ENCODE measurements around the gene VSTM4.

The VSTM4 gene

GRCh38 chr10:49115015-49115795 lies at the start of gene VSTM4:
Gene VSTM4, minus strand, starts transcription at chr10:49115522. Its CDS starts 37 bp downstream, at chr10:49115485.
- DNase-seq: no peak

DNA sequence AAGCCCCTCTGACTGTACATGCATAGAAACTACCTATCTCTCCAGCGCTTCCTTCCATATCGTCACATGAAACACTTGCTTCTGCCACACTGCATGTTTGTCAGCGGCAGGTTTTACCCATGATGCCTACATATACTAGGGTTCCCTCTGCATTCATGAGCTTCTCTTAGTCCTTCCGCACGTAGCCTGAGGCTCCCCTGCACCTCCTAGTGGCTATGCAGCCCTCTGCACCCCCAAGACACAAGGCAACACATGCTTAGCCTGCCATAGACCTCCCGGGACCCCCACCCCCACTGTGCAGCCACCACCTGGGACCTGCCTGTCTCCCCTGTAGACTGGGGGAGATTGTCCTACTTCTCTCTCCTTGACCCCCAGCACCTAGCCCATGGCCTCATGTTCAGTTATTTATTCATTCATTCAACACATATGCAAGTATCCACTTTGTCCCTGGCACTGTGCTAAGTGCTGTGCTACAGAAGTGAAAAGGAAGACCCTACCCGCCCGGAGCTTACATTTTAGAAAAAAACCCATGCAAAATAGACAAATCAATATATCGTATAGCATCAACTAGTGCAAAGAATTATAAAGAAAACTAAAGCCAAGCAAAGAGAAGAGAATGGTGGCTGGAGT lies 49.4 kb upstream of the VSTM4 start:
- no peak for DNase-seq

DNA sequence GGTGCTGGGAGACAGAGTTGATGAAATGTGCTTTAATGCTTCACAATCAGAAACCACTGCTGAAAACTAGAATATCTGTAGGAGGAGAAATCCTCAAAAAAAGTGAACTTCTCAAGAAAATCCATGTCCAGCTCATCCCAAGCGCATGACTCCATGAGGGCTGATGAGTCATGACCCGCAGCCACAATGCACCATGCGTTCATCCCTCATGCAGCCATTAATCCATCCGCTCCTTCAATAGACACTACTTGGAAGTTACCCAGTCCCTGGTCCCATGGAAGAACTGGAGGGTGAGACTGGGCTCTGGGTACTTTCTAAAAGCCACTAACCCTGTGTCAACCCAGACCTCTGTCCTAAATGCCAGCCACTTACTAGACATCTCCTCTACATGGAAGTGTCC lies 48.4 kb upstream of the VSTM4 start:
- DNase-seq: no peak

DNA sequence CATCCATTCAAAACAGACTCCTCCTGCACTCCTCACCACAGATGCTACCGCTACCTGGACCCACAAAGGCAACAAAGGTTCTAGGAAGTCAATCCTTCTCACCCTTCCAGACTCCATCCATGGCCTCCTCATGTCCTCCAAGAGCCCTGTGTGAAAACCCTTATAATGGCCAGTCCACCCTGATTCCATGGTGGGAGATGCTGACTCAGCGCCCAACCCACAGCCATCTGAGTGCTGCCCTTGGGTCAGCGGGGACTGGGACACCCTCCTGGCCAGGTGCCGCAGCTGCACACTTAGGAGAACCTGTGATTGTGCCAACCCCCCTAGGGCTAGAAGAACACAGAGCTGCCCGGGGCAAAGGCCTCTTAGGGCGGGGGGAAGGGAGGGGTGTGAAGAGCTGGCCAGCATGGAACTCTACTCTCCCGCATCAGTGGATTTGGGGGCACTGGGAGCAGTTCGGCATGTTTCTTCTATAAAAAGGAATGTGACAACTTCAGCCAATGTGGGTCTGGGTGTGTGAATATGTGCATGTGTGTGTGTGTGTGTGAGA lies 47.5 kb upstream of the VSTM4 start:
- no peak for DNase-seq

- DNase-seq: no peak
Observed at GRCh38 chr10:49162063-49162462, 46.7 kb upstream of the VSTM4 start.

- DNase-seq: no peak
Observed at GRCh38 chr10:49161411-49161997, 46.2 kb upstream of the VSTM4 start.

DNA sequence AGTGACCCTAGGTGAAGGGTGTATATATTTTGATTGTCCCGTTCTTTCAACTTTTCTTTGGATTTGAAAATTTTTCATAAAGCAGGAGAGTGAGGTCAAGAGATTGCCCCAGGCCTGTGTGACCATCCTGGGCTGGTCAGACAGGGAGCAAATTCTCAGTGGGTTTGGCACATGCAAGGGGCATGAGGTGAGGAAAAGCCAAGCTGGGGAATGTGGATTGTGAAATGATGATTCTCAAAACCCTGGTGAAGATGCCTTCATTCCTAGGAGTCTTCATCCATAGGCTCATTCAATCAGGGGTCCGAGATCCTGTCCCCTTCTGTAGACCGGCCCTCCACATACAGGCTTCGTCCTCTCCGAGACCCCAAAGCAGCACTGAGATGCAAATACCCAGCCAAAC lies 45.5 kb upstream of the VSTM4 start:
- no peak for DNase-seq

DNA sequence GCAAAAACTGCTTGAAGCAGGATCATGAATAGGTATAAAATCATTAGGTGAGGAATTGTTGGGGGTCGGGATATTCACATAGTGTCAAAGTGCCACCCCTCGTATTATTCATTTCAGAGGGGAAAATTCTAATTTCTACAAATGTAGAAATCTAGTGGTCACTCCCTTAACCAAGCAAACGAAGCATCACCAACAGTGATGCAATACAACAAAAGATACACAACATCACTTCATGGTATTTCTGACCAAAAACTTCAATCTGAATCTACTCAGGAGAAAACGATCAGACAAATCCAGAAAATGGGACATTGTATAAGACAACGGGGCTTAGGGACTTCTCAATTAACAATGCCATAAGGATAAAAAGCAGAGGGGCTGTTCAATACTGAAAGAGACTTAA lies 44.8 kb upstream of the VSTM4 start:
- DNase-seq: no peak

GRCh38 chr10:49158915-49159314 lies 43.6 kb upstream of the VSTM4 start:
- no peak for DNase-seq

DNA sequence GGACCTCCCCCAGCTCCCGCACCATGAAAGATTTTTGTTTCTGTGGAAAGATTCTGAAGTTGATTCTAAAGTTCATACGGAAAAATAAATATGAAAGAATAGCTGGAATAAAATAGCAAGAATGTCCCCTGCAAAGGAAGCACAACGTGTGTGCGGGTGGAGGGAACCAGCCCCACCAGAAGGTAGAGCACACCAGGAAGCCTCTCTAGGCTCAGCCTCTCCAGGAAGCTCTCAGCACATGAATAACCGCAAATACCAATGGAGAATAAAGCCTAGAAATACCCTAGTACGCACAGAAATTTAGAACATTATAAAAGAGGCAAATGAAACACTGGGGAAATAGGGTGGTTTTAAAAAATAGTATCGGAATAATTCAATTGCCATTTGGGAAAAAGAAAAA lies 43.1 kb upstream of the VSTM4 start:
- DNase-seq: no peak

DNA sequence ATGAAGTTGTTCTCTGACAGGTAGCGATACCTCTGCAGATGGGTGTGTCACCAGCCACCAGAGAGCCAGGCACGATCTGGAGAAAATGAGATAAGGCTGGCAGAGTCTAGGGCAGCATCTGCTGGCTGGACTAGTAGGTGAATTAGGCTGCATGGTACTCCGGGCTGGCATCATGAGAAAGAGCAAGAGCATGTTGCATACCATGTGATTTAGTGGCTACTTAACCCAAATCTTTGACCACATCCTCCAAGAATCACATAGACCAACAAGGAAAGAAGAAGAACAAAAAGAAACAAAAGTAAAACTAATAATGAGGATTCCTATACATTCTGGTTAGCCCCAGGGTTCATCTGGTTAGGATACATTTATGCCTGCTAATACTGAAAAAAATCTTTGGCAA lies 41.9 kb upstream of the VSTM4 start:
- no peak for DNase-seq

- no peak for DNase-seq
Observed at GRCh38 chr10:49154641-49155040, 39.3 kb upstream of the VSTM4 start.

DNA sequence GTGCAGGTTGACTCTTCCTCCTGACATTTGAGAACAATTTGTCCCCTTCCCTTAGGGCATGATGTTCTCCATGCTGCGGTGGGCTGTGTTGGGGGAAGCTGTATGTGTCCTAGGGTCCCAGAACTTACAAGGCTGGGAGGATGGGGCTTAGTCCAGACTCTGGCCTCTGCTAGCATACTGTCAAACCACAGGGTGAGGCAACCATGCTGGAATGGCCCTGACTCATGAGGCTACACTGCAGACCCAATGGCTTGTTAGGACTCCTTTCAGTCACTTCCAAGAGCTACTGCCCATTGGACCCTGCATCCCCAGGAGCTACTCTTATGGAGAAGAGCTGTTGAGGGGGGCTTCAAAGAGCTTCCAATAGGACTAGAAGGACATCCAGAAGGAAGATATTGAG lies 38.6 kb upstream of the VSTM4 start:
- DNase-seq: no peak

GRCh38 chr10:49153115-49153514 lies 37.8 kb upstream of the VSTM4 start:
- no peak for DNase-seq

- DNase-seq: no peak
Observed at GRCh38 chr10:49152663-49153062, 37.3 kb upstream of the VSTM4 start.

GRCh38 chr10:49152037-49152436 lies 36.7 kb upstream of the VSTM4 start:
- DNase-seq: no peak

DNA sequence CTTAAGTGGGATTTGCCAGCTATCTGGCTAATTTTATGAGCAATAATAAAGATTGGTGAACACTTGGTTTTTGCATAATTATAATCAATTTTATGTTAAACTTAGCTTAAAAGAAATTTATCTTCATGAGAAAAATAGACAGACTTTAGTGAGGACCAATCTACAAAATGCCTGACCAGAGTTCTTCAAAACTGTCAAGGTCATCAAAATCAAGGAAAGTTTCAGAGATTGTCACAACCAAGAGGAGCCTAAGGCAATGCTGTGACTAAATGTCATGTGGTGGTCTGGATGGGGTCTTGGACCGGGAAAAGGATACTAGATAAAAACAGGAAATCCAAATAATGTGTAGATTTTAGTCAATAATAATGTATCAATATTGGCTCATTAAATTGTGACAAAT lies 36.2 kb upstream of the VSTM4 start:
- DNase-seq: no peak

GRCh38 chr10:49151025-49151445 lies 35.7 kb upstream of the VSTM4 start:
- no peak for DNase-seq

DNA sequence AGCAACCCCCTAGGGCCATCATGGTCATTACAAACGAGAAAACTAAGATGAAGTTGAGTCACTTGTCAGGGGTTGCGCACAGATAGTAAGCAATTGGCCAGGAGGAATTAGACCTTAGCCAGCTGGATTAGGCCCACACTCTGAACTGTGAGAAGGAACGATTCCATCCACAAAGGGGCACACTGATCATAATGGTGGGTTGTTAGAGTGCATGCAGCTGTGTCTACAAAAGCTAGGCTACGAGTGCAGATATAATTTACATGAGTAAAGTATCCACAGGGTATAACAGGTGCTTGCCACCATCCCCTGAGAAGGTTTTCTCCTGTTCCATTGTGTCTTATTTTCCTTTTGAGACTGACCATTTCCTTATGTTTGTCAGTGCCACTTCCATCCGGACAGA lies 35.1 kb upstream of the VSTM4 start:
- no peak for DNase-seq

- DNase-seq: no peak
Observed at GRCh38 chr10:49149881-49150280, 34.6 kb upstream of the VSTM4 start.

- DNase-seq: no peak
Observed at GRCh38 chr10:49144058-49144720, 28.9 kb upstream of the VSTM4 start.

GRCh38 chr10:49143249-49143648 lies 27.9 kb upstream of the VSTM4 start:
- no peak for DNase-seq

- no peak for DNase-seq
Observed at GRCh38 chr10:49141541-49142332, 26.4 kb upstream of the VSTM4 start.

All from NCI-H1694 (cell line).